Left lung (tissue), 10 donors: ENCODE measurements around the gene CD6. TPM values are rescaled to one million over a fixed set of nuclear protein-coding genes. Genes with fewer than 3 reads are reported as not detected.
A peak's percentile ranks its signal among the peaks of the same experiment; 100 is the strongest.

Experiments used
- ATAC-seq: fragments of 200-7000 bp; cut with Tn5 transposase; one replicate; pipeline ENCODE4 v1.9.1; 2020; ENCODE audit warnings: moderate library complexity
- DNase-seq, 4 donors: peaks; one replicate each; pipeline ENCODE4 v3.0.0-alpha.2; 2013 to 2020
- H3K27ac ChIP-seq, 2 donors: fragments of 200-600 bp; sonication (generic) in 1 of 2; one replicate each; pipeline versions ENCODE4 v1.5.0 to v1.8.0; 2020 to 2021
- H3K27me3 ChIP-seq, 2 donors: fragments of 200-600 bp; sonication (generic) in 1 of 2; one replicate each; pipeline versions ENCODE4 v1.5.0 to v1.8.0; 2020 to 2021
- H3K36me3 ChIP-seq, 2 donors: fragments of 200-600 bp; sonication (generic) in 1 of 2; one replicate each; pipeline versions ENCODE4 v1.5.0 to v1.8.0; 2020 to 2021
- H3K4me1 ChIP-seq, 2 donors: fragments of 200-600 bp; one replicate each; pipeline ENCODE4 v1.8.0; 2021
- H3K4me3 ChIP-seq, 2 donors: fragments of 200-600 bp; sonication (generic) in 1 of 2; one replicate each; pipeline versions ENCODE4 v1.5.0 to v1.8.0; 2020 to 2021; ENCODE audit warnings: mild to moderate bottlenecking in 1 of 2
- H3K9me3 ChIP-seq, 2 donors: fragments of 200-600 bp; sonication (generic) in 1 of 2; one replicate each; pipeline versions ENCODE4 v1.5.0 to v1.8.0; 2020 to 2021
- CTCF ChIP-seq, 2 donors: fragments of 200-600 bp; sonication (generic) in 1 of 2; IDR thresholded peaks; one replicate each; pipeline versions ENCODE4 v1.5.0 to v1.8.0; 2021; ENCODE audit warnings: antibody characterized with exemption in 2 of 2
- intact Hi-C, 2 donors: fragments of 100-400 bp; cut with DNase I; formaldehyde crosslinking; loops; one replicate each; pipeline versions ENCODE4 v1.11.2 to v1.14.2; 2022
- polyA plus RNA-seq, 6 donors: library from polyadenylated mRNA; unstranded; fragments of 120-200 nt; gene quantifications; one replicate each; pipeline ENCODE4 v1.2.1, GENCODE V29; 2013; ENCODE audit not compliant: insufficient read length in 6 of 6
- total RNA-seq, 2 donors: library from RNA; stranded (reverse); fragmentation: NEBNext Ultra II Directional; extraction: Animal tissue kit (Norgen Biotek cat#: 25700); gene quantifications; one replicate each; pipeline ENCODE4 v1.2.1, GENCODE V29; 2021
- donor health status: DM: no; HTN: yes; CAD: no.
- donor health status: DM: no; HTN: no; CAD: no.

The CD6 gene
- total and polyA plus RNA-seq, 8 donors = 0.66 to 6.3 (median 1.7) TPM

DNA sequence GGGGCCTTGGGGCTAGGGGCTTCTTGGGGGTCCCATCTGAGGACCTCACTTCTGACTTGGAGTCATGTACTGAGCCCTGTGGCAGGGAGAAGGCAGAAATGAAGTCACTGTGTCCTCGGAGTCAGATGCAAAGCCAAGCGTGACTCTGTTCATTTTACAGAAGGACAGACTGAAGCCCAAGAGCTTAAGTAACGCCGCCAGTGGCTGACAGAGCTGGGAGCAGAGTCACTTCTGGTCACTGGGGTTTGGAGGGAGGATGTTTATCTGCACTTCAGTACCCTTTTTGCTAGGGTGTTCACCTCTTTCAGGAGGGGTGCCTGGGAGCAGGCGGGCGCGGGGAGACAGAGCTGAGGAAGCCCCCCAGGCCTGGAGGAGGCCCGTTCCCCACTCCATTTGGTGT, 10.7 kb downstream of the CD6 start:
- Histone ChIP-seq H3K9me3 (no peaks in the 10 kb centered on the region), H3K36me3 (no peaks in the 10 kb centered on the region), H3K27me3 (no peaks in the 10 kb centered on the region), H3K27ac (no peak overlapping the region), H3K4me3 (no peak overlapping the region), H3K4me1 (no peaks in the 10 kb centered on the region)
- ATAC-seq (no peak), DNase-seq (no peak)
- intact Hi-C loops = no loop called here
- TF ChIP-seq CTCF (IDR thresholded peaks at IDR 0.05) = no peak

DNA sequence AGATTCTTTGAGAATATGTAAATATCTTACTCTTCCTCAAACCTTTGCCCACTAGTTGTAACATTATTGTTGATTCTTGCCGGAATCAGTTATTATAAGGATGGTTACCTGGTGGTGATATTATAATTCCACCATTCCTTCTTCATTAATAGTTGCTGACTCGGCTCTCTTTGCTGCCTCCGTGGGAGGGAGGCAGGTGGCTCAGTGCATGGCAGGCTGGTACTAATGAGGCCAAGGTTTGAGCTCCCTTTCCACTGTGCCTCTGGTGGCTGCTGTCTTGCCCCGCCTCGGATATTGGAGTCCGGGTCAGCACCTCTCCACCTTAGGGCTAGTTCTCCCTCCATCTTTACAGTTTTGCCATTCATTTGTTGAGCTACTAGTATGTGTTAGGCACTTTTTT, 12.7 kb downstream of the CD6 start:
- Histone ChIP-seq H3K9me3 (no peaks in the 10 kb centered on the region), H3K4me1 (no peaks in the 10 kb centered on the region), H3K27me3 (peaks cover 0 to under 1% of the 10 kb centered on the region in 2 donors), H3K36me3 (no peaks in the 10 kb centered on the region), H3K4me3 (no peak overlapping the region), H3K27ac (no peak overlapping the region)
- TF ChIP-seq CTCF (IDR thresholded peaks at IDR 0.05) = no peak
- intact Hi-C loops = no loop called here
- DNase-seq = no peak
- no peak for ATAC-seq

DNA sequence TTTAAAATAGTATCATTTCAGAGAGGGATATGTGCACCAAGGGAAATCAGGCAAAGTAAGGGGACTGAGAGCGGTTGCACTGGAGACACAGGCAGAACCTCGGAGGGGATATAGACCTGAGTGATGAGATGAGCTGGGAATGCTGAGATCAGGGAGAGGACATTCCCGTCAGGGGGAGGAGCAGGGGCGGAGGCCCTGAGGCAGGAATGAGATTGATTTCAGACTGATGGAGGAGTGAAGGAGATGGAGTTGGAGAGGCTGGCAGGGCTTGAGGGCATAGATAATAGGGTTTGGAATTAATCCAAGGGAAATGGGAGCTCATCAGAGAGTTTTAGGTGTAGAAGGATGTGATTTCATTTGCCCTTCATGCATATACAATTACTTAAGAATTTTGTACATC, 13.2 kb downstream of the CD6 start:
- no peak for DNase-seq
- no peaks in the 10 kb centered on the region for H3K4me1 ChIP-seq
- intact Hi-C loops = no loop called here

GRCh38 chr11:60985501-60985900, 14.0 kb downstream of the CD6 start:
- intact Hi-C loops = no loop called here
- H3K9me3 ChIP-seq = no peaks in the 10 kb centered on the region
- H3K36me3 ChIP-seq = no peaks in the 10 kb centered on the region
- no peak for DNase-seq
- no peak for ATAC-seq
- H3K4me3 ChIP-seq = no peak overlapping the region
- peaks cover 0 to 9% of the 10 kb centered on the region in 2 donors for H3K27me3 ChIP-seq
- H3K4me1 ChIP-seq = no peaks in the 10 kb centered on the region
- no peak overlapping the region for H3K27ac ChIP-seq
- TF ChIP-seq CTCF (IDR thresholded peaks at IDR 0.05) = no peak

More for the DNA sequence above, 13.2 kb downstream of the CD6 start:
- peaks cover 0 to 5% of the 10 kb centered on the region in 2 donors for H3K27me3 ChIP-seq
- TF ChIP-seq CTCF (IDR thresholded peaks at IDR 0.05) = no peak
- no peaks in the 10 kb centered on the region for H3K36me3 ChIP-seq
- no peak for ATAC-seq
- no peaks in the 10 kb centered on the region for H3K9me3 ChIP-seq
- no peak overlapping the region for H3K27ac ChIP-seq
- no peak overlapping the region for H3K4me3 ChIP-seq

- TF ChIP-seq CTCF (IDR thresholded peaks at IDR 0.05) = no peak
- ATAC-seq = peak; percentile 54
- intact Hi-C loops = no loop called here
- H3K27ac ChIP-seq = no peak overlapping the region
- no peak overlapping the region for H3K4me3 ChIP-seq
- no peaks in the 10 kb centered on the region for H3K4me1 ChIP-seq
- no peaks in the 10 kb centered on the region for H3K9me3 ChIP-seq
- peaks cover 0 to 11% of the 10 kb centered on the region in 2 donors for H3K27me3 ChIP-seq
- H3K36me3 ChIP-seq = no peaks in the 10 kb centered on the region
- DNase-seq = peak in 1 of 4 donors; percentile 60
These were observed 14.8 kb downstream of the CD6 start for GRCh38 chr11:60985991-60986915.
